ENCODE data around the gene HLA-F. TPM values are rescaled to one million over a fixed set of nuclear protein-coding genes. Genes with fewer than 3 reads are reported as not detected.

Gene HLA-F
- total RNA-seq, 4 donors from 2014 or later = 27.6 to 122 (median 85.8) TPM

DNA sequence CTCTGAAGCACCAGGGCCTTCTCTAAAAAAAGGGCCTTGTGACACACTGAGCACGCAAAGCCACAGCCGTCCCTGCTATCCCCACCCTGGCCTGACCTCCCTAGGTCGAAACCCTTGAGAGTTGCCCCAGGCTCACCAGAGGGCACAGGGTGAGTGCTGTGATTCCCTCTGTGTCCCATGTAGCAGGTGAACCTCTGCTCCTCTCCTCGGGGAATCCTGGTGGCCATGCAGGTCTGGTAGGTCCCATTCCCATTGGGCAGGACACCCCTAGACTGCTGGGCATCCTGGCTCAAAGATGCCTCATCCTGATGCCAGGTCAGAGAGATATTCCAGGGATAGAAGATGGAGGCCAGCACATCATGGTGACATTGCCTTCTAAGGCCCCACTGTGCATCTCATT, 20.9 kb downstream of the HLA-F start:
- TF ChIP-seq, protein P1, sequence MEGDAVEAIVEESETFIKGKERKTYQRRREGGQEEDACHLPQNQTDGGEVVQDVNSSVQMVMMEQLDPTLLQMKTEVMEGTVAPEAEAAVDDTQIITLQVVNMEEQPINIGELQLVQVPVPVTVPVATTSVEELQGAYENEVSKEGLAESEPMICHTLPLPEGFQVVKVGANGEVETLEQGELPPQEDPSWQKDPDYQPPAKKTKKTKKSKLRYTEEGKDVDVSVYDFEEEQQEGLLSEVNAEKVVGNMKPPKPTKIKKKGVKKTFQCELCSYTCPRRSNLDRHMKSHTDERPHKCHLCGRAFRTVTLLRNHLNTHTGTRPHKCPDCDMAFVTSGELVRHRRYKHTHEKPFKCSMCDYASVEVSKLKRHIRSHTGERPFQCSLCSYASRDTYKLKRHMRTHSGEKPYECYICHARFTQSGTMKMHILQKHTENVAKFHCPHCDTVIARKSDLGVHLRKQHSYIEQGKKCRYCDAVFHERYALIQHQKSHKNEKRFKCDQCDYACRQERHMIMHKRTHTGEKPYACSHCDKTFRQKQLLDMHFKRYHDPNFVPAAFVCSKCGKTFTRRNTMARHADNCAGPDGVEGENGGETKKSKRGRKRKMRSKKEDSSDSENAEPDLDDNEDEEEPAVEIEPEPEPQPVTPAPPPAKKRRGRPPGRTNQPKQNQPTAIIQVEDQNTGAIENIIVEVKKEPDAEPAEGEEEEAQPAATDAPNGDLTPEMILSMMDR (IDR thresholded peaks at IDR 0.05; ENCODE audit: low read depth) = no peak

DNA sequence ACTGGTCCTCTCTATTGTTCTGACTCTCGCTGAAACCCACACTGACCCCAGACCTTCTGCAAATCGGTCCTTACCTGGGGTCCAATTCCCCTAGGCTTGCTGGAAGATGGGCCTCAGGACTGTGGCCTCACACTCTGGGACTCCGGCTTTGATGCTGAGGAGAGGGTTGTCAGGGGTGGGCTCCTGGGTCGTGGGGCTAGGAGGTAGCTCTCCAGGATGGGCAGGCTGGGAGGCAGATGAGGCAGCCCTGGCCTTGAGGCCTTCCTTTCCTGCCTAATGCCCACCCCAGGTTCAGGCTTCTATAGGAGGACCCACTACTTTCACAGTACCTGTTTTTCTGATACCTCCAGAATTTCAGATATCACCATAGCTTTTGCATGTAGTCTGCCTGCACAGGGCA, 21.4 kb downstream of the HLA-F start:
- TF ChIP-seq, protein P1 (IDR thresholded peaks at IDR 0.05; ENCODE audit: low read depth) = no peak

DNA sequence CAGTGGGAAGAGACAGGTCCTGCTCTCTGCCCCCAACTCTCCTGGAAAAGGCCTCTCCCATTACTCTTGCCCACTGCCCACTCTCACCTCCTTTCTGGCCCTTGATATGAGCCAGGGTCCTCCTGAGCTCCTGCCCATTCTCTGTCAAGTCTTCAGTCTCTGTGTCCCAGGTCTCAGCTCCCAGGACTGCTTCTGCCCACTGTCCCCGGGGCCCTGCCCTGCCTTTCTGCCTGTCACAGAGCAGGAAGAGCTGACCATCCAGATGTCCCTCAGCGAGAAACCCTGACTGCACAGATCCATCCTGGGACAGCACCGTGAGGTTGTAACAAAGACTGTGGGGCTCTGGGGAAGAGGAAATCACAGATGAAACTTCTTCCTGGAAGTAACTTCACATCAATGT, 22.2 kb downstream of the HLA-F start:
- TF ChIP-seq, protein P1 (IDR thresholded peaks at IDR 0.05; ENCODE audit: low read depth) = no peak

DNA sequence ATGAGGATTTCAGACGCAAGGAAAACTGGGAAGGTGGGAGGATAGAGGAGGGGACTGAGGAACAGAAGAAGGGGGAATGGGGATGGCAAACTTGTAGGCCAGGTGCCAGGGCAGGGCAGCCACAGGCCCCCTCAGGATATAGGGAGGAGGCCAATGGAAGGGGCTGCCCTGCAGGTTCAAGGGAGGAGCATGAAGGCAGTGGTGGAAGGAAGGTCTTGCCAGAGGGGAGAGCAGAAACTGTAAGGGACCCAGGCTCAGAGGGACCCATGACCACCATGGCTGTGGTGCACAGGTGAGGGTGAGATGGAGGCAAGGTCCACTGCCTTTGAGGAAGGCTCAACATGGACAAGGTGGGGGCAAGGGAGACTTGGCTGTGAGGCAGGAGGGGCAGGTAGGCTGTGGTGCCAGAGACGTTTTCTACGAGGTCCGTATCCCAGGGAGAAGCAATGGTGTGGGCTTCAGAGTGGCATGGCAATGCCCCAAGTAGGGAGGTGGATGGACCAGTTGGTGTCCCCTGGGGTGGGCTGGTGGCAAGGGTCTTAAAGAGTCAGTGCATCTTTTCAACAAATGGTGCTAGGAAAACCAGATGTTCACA, 22.7 kb downstream of the HLA-F start:
- TF ChIP-seq, protein P1 (IDR thresholded peaks at IDR 0.05; ENCODE audit: low read depth) = no peak

DNA sequence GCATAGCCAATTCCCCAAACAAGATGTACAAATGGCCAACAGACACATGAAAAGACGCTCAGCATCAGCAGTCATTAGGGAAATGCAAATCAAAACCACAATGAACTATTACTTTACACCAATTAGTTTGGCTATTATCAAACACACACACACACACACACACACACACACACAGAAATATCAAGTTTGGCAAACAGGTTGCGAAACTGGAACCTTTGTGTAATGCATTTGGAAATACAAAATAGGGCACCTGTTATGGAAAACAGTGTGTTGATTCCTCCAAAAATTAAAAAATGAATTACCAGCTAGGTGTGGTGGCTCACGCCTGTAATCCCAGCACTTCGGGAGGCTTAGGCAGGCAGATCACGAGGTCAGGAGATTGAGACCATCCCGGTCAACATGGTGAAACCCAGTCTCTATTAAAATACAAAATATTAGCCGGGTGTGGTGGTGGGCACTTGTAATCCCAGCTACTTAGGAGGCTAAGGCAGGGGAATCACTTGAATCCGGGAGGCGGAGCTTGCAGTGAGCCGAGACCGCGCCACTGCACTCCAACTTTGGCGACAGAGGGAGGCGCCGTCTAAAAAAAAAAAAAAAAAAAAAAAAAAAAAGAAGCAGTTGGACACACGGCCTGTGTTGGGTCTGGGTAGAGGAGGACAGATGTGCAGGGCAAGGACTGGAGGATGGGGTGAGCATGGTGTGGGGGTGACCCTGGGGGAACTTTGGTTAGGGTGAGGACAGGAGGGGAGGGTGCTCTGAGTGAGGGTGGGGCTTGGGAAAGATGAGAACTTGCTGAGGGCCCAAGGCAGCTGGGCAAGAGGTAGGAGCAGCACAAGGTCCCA, 23.8 kb downstream of the HLA-F start:
- TF ChIP-seq, protein P1 (IDR thresholded peaks at IDR 0.05; ENCODE audit: low read depth) = no peak

DNA sequence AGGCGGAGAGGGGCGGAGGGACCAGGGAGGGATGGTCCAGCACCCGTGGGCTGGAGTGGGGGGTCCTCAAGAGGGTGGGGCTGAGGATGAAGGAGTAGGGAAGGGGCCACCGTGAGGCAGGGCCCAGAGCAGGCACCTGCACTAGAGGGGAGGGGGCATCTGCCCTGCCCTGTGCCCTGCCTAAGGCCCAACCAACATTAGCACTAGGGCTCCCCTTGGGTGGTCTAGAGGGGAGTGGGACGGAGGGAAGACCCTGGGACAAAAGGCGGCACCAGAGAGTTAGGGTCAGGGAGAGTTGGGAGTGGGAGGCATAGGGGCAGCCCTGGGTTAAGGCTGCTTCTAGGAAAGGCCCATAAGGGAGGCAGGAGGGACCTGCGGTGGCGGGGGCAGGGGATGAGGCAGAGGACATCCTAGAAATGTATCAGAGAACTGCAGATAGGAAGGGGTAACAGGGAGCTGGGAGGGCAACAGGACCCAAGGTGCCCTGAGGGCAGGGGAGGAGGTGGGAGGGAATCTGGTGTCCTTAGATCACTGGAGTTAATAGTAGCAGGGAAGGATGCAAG, 24.5 kb downstream of the HLA-F start:
- TF ChIP-seq, protein P1 (IDR thresholded peaks at IDR 0.05; ENCODE audit: low read depth) = no peak

Data from subcutaneous adipose tissue (tissue), 4 donors.